Left ventricle myocardium inferior (tissue), 1 donor: ENCODE measurements around the gene SLC25A33. TPM values are rescaled to one million over a fixed set of nuclear protein-coding genes. Genes with fewer than 3 reads are reported as not detected.

ENCODE experiments used
- DNase-seq: peaks from one replicate; pipeline ENCODE4 v3.0.0-alpha.2; 2020
- H3K27ac ChIP-seq: fragments of 200-600 bp; replicated peaks from 2 replicates; pipeline ENCODE4 v1.8.0; 2021
- H3K27me3 ChIP-seq: fragments of 200-600 bp; 2 replicates; pipeline ENCODE4 v1.8.0; 2021; ENCODE audit warnings: low read depth
- H3K36me3 ChIP-seq: fragments of 200-600 bp; 2 replicates; pipeline ENCODE4 v1.8.0; 2021
- H3K4me1 ChIP-seq: fragments of 200-600 bp; 2 replicates; pipeline ENCODE4 v1.8.0; 2021
- H3K4me3 ChIP-seq: fragments of 200-600 bp; 2 replicates; pipeline ENCODE4 v1.8.0; 2021; ENCODE audit warnings: mild to moderate bottlenecking, moderate library complexity
- H3K9me3 ChIP-seq: fragments of 200-600 bp; replicated peaks from 2 replicates; pipeline ENCODE4 v1.8.0; 2021
- CTCF ChIP-seq: fragments of 200-600 bp; IDR thresholded peaks from 2 replicates; pipeline ENCODE4 v1.8.0; 2021; ENCODE audit warnings: antibody characterized with exemption, mild to moderate bottlenecking, borderline replicate concordance
- intact Hi-C: fragments of 100-400 bp; cut with micrococcal nuclease; formaldehyde crosslinking; loops from one replicate; pipeline ENCODE4 v1.11.0; 2022
- total RNA-seq: library from RNA; stranded (reverse); fragmentation: NEBNext Ultra II Directional; extraction: Animal tissue kit (Norgen Biotek cat#: 25700); gene quantifications from one replicate; pipeline ENCODE4 v1.2.1, GENCODE V29; 2021
- donor health status: DM: no; HTN: yes; CAD: no; lungs with severe emphysema.

SLC25A33 gene
- total RNA-seq, 1 donor from 2014 or later = 6.2 TPM

GRCh38 chr1:9593147-9593491 is 53.9 kb downstream of the SLC25A33 start:
- no peaks in the 10 kb centered on the region for H3K27me3 ChIP-seq
- intact Hi-C loops = no loop called here
- peak overlapping the region; percentile 70 for H3K27ac ChIP-seq
- peaks cover 85% of the 10 kb centered on the region for H3K4me1 ChIP-seq
- no peak for TF ChIP-seq CTCF
- no peak for DNase-seq
- peaks cover 10% of the 10 kb centered on the region for H3K36me3 ChIP-seq
- H3K9me3 ChIP-seq = no peaks in the 10 kb centered on the region
- peak overlapping the region; percentile 22 for H3K4me3 ChIP-seq

- H3K27me3 ChIP-seq = no peaks in the 10 kb centered on the region
- peak; percentile 81 for DNase-seq
- peaks cover 16% of the 10 kb centered on the region for H3K36me3 ChIP-seq
- H3K4me1 ChIP-seq = peaks cover 83% of the 10 kb centered on the region
- H3K4me3 ChIP-seq = peak overlapping the region; percentile 22
- intact Hi-C loops = no loop called here
- H3K9me3 ChIP-seq = no peaks in the 10 kb centered on the region
- peak overlapping the region; percentile 70 for H3K27ac ChIP-seq
- no peak for TF ChIP-seq CTCF
These were observed 54.5 kb downstream of the SLC25A33 start for GRCh38 chr1:9593492-9594465.

GRCh38 chr1:9594471-9595155 is 55.3 kb downstream of the SLC25A33 start:
- no peak for TF ChIP-seq CTCF
- intact Hi-C loops = no loop called here
- Histone ChIP-seq H3K36me3 (peaks cover 25% of the 10 kb centered on the region), H3K4me3 (no peak overlapping the region), H3K27ac (no peak overlapping the region), H3K4me1 (peaks cover 77% of the 10 kb centered on the region), H3K9me3 (no peaks in the 10 kb centered on the region), H3K27me3 (no peaks in the 10 kb centered on the region)
- DNase-seq = no peak

- no peak for TF ChIP-seq CTCF
- Histone ChIP-seq H3K4me3 (no peak overlapping the region), H3K4me1 (peaks cover 70% of the 10 kb centered on the region), H3K27me3 (no peaks in the 10 kb centered on the region), H3K9me3 (no peaks in the 10 kb centered on the region), H3K27ac (no peak overlapping the region), H3K36me3 (peaks cover 32% of the 10 kb centered on the region)
- no peak for DNase-seq
- intact Hi-C loops = no loop called here
These were observed 56.1 kb downstream of the SLC25A33 start for GRCh38 chr1:9595156-9595967.

GRCh38 chr1:9595968-9596340 is 56.7 kb downstream of the SLC25A33 start:
- Histone ChIP-seq H3K36me3 (peaks cover 38% of the 10 kb centered on the region), H3K27me3 (no peaks in the 10 kb centered on the region), H3K9me3 (no peaks in the 10 kb centered on the region), H3K27ac (peak overlapping the region; percentile 54), H3K4me1 (peaks cover 64% of the 10 kb centered on the region), H3K4me3 (no peak overlapping the region)
- no peak for TF ChIP-seq CTCF
- DNase-seq = no peak
- intact Hi-C loops = no loop called here
